GM23338 (cell line): ENCODE results near the gene NLRC5. TPM values are rescaled to one million over a fixed set of nuclear protein-coding genes. Genes with fewer than 3 reads are reported as not detected.

ENCODE experiments used
- ATAC-seq: fragments of 200-7000 bp; cut with Tn5 transposase; 3 replicates; pipeline ENCODE4 v1.9.1; 2020
- DNase-seq: peaks from one replicate; pipeline ENCODE4 v3.0.0-alpha.2; 2015; ENCODE audit warnings: low spot score
- H2AFZ ChIP-seq: fragments of 200-600 bp; sonication (generic); 2 replicates; pipeline ENCODE4 v1.8.0; 2016; ENCODE audit warnings: antibody characterized with exemption, mild to moderate bottlenecking, moderate library complexity
- H3F3A ChIP-seq: fragments of 200-600 bp; sonication (generic); replicated peaks from 2 replicates; pipeline ENCODE4 v1.8.0; 2017; ENCODE audit warnings: antibody characterized with exemption, mixed run types, low read depth
- H3K27ac ChIP-seq: fragments of 200-600 bp; sonication (generic); 2 replicates; pipeline ENCODE4 v1.6.1; 2016; ENCODE audit warnings: low read depth
- H3K27me3 ChIP-seq: fragments of 200-600 bp; sonication (generic); 2 replicates; pipeline ENCODE4 v1.8.0; 2016; ENCODE audit warnings: mild to moderate bottlenecking, mixed run types, moderate library complexity; ENCODE audit not compliant: insufficient read depth
- H3K36me3 ChIP-seq: fragments of 200-600 bp; sonication (generic); 2 replicates; pipeline ENCODE4 v1.8.0; 2016; ENCODE audit warnings: mild to moderate bottlenecking; ENCODE audit not compliant: insufficient read depth
- H3K4me1 ChIP-seq: fragments of 200-600 bp; sonication (generic); 2 replicates; pipeline ENCODE4 v1.8.0; 2016; ENCODE audit warnings: mild to moderate bottlenecking, moderate library complexity; ENCODE audit not compliant: insufficient read depth
- H3K4me2 ChIP-seq: fragments of 200-600 bp; sonication (generic); 2 replicates; pipeline ENCODE4 v1.7.1; 2017; ENCODE audit warnings: mixed run types
- H3K4me3 ChIP-seq: fragments of 200-600 bp; sonication (generic); 2 replicates; pipeline ENCODE4 v1.6.1; 2016; ENCODE audit warnings: mixed run types
- H3K79me2 ChIP-seq: fragments of 200-600 bp; sonication (generic); replicated peaks from 2 replicates; pipeline ENCODE4 v1.8.0; 2017; ENCODE audit warnings: mild to moderate bottlenecking; ENCODE audit not compliant: insufficient read depth
- H3K9me2 ChIP-seq: fragments of 200-600 bp; sonication (generic); 2 replicates; pipeline ENCODE4 v1.8.0; 2017; ENCODE audit not compliant: insufficient read depth
- H4K20me1 ChIP-seq: fragments of 200-600 bp; sonication (generic); replicated peaks from 2 replicates; pipeline ENCODE4 v1.8.0; 2017; ENCODE audit warnings: mild to moderate bottlenecking; ENCODE audit not compliant: insufficient read depth
- H3K27ac Mint-ChIP-seq: 2 replicates; pipeline ENCODE4 v1.8.0; 2020; ENCODE audit warnings: inconsistent platforms, mild to moderate bottlenecking, moderate library complexity, mixed read lengths
- H3K27me3 Mint-ChIP-seq: 3 replicates; pipeline ENCODE4 v1.8.0; 2022; ENCODE audit warnings: low read depth, mild to moderate bottlenecking, moderate library complexity, mixed read lengths, inconsistent platforms; ENCODE audit not compliant: insufficient read depth, poor library complexity
- H3K36me3 Mint-ChIP-seq: 3 replicates; pipeline ENCODE4 v1.8.0; 2021; ENCODE audit warnings: low read depth, mild to moderate bottlenecking, inconsistent platforms, moderate library complexity, mixed read lengths
- H3K4me1 Mint-ChIP-seq: 3 replicates; pipeline ENCODE4 v1.8.0; 2020; ENCODE audit warnings: mild to moderate bottlenecking, inconsistent platforms, mixed read lengths
- H3K4me3 Mint-ChIP-seq: 3 replicates; pipeline ENCODE4 v1.8.0; 2021; ENCODE audit warnings: moderate library complexity, mild to moderate bottlenecking, inconsistent platforms, mixed read lengths
- H3K9me3 Mint-ChIP-seq: 3 replicates; pipeline ENCODE4 v1.8.0; 2020; ENCODE audit warnings: moderate library complexity, mild to moderate bottlenecking, inconsistent platforms, mixed read lengths
- CREB1 ChIP-seq: fragments of 250-450 bp; sonication (Bioruptor Pico); IDR thresholded peaks from 2 replicates; pipeline ENCODE4 v1.5.0; 2020; ENCODE audit warnings: low read depth, mild to moderate bottlenecking, moderate library complexity
- EZH2 ChIP-seq: fragments of 200-600 bp; sonication (generic); IDR thresholded peaks from one replicate; pipeline ENCODE4 v1.8.0; 2017; ENCODE audit warnings: antibody characterized with exemption, mild to moderate bottlenecking, low read depth; ENCODE audit not compliant: unreplicated experiment
- JUNB ChIP-seq: IDR thresholded peaks from one replicate; pipeline ENCODE4 v1.6.1; 2016; ENCODE audit warnings: antibody characterized with exemption; ENCODE audit not compliant: unreplicated experiment
- NANOG ChIP-seq: IDR thresholded peaks from 2 replicates; pipeline ENCODE4 v1.6.1; 2016; ENCODE audit warnings: antibody characterized with exemption, borderline replicate concordance
- POLR2AphosphoS5 ChIP-seq: IDR thresholded peaks from 2 replicates; pipeline ENCODE4 v1.6.1; 2016; ENCODE audit warnings: antibody characterized with exemption, low read depth
- STAT1 ChIP-seq: IDR thresholded peaks from one replicate; pipeline ENCODE4 v1.6.1; 2016; ENCODE audit warnings: antibody characterized with exemption; ENCODE audit not compliant: unreplicated experiment
- ZNF114 ChIP-seq: fragments of 250-450 bp; sonication (Bioruptor Pico); IDR thresholded peaks from 2 replicates; pipeline ENCODE4 v1.5.0; 2020; ENCODE audit warnings: mild to moderate bottlenecking, moderate library complexity
- polyA plus RNA-seq: library from polyadenylated mRNA; unstranded; fragments of >200 nt; fragmentation: Nextera tagmentation; extraction: Ambion mirVana; gene quantifications from 2 replicates; pipeline ENCODE4 v1.2.1, GENCODE V29; 2016
- total RNA-seq: library from RNA; depleted of rRNA; stranded (reverse); fragments of >200 nt; shearing (Covaris generic); gene quantifications from 2 replicates; pipeline ENCODE4 v1.2.3, GENCODE V29; 2014
- TF ChIP-seq, protein P1 (sequence below): IDR thresholded peaks from one replicate; pipeline ENCODE4 v1.6.1; 2018; ENCODE audit warnings: antibody characterized with exemption; ENCODE audit not compliant: unreplicated experiment
- TF ChIP-seq, protein P2 (sequence below), 2 experiments: fragments of 200-600 bp in 1 of 2; sonication (generic) in 1 of 2; conservative IDR thresholded peaks; 2 replicates each; pipeline versions ENCODE4 v1.5.1 to v1.6.1; 2016 to 2017; ENCODE audit warnings: antibody characterized with exemption in 2 of 2, low read depth in 2 of 2, mild to moderate bottlenecking in 2 of 2, moderate library complexity in 1 of 2
- TF ChIP-seq, protein P3 (sequence below): fragments of 250-450 bp; sonication (Bioruptor Pico); IDR thresholded peaks from 2 replicates; pipeline ENCODE4 v1.5.0; 2020; ENCODE audit warnings: mild to moderate bottlenecking, moderate library complexity

NLRC5 gene
- total and polyA plus RNA-seq, 2 experiments from 2014 or later, result 2.3 to 3.9 TPM

DNA sequence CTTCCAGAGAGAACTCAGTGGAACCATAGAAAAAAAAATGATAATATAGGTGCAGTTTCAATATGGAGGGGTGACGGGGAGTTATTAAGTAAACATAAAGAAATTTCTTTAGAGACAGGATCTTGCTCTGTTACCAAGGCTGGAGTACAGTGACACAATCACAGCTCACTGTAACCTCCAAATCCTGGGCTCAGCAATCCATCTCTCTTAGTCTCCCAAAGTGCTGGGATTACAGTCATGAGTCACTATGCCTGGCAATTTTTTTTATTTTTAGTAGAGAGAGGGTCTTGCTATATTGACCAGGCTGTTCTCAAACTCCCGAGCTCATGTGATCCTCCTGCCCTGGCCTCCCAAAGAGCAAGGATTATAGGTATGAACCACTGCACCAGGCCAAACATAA, 48.8 kb downstream of the NLRC5 start:
- Mint-ChIP-seq H3K4me3 (no peak overlapping the region), H3K36me3 (peaks cover 7% of the 10 kb centered on the region; the same call in 2 of the 3 replicates), H3K27me3 (peaks cover 11% of the 10 kb centered on the region), H3K9me3 (peaks cover 7% of the 10 kb centered on the region; the same call in 1 of the 3 replicates), H3K27ac (no peak overlapping the region), H3K4me1 (peaks cover 7% of the 10 kb centered on the region; the same call in 2 of the 3 replicates)
- Histone ChIP-seq H2AFZ (no peak overlapping the region), H3F3A (no peaks in the 10 kb centered on the region), H3K4me3 (no peak overlapping the region), H3K79me2 (no peaks in the 10 kb centered on the region), H3K27ac (no peak overlapping the region), H3K36me3 (no peaks in the 10 kb centered on the region), H4K20me1 (no peaks in the 10 kb centered on the region), H3K4me2 (no peak overlapping the region), H3K9me2 (no peaks in the 10 kb centered on the region), H3K4me1 (no peaks in the 10 kb centered on the region), H3K27me3 (no peaks in the 10 kb centered on the region)
- DNase-seq (no peak), ATAC-seq (no peak)
- TF ChIP-seq, protein P1, sequence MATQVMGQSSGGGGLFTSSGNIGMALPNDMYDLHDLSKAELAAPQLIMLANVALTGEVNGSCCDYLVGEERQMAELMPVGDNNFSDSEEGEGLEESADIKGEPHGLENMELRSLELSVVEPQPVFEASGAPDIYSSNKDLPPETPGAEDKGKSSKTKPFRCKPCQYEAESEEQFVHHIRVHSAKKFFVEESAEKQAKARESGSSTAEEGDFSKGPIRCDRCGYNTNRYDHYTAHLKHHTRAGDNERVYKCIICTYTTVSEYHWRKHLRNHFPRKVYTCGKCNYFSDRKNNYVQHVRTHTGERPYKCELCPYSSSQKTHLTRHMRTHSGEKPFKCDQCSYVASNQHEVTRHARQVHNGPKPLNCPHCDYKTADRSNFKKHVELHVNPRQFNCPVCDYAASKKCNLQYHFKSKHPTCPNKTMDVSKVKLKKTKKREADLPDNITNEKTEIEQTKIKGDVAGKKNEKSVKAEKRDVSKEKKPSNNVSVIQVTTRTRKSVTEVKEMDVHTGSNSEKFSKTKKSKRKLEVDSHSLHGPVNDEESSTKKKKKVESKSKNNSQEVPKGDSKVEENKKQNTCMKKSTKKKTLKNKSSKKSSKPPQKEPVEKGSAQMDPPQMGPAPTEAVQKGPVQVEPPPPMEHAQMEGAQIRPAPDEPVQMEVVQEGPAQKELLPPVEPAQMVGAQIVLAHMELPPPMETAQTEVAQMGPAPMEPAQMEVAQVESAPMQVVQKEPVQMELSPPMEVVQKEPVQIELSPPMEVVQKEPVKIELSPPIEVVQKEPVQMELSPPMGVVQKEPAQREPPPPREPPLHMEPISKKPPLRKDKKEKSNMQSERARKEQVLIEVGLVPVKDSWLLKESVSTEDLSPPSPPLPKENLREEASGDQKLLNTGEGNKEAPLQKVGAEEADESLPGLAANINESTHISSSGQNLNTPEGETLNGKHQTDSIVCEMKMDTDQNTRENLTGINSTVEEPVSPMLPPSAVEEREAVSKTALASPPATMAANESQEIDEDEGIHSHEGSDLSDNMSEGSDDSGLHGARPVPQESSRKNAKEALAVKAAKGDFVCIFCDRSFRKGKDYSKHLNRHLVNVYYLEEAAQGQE, result no peak
- TF ChIP-seq, protein P2, sequence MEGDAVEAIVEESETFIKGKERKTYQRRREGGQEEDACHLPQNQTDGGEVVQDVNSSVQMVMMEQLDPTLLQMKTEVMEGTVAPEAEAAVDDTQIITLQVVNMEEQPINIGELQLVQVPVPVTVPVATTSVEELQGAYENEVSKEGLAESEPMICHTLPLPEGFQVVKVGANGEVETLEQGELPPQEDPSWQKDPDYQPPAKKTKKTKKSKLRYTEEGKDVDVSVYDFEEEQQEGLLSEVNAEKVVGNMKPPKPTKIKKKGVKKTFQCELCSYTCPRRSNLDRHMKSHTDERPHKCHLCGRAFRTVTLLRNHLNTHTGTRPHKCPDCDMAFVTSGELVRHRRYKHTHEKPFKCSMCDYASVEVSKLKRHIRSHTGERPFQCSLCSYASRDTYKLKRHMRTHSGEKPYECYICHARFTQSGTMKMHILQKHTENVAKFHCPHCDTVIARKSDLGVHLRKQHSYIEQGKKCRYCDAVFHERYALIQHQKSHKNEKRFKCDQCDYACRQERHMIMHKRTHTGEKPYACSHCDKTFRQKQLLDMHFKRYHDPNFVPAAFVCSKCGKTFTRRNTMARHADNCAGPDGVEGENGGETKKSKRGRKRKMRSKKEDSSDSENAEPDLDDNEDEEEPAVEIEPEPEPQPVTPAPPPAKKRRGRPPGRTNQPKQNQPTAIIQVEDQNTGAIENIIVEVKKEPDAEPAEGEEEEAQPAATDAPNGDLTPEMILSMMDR (conservative IDR thresholded peaks at IDR 0.05; ENCODE audit: low read depth in 2 of 2), result no peak
- no peak for TF ChIP-seq CREB1 (CRISPR knock-in tag)

DNA sequence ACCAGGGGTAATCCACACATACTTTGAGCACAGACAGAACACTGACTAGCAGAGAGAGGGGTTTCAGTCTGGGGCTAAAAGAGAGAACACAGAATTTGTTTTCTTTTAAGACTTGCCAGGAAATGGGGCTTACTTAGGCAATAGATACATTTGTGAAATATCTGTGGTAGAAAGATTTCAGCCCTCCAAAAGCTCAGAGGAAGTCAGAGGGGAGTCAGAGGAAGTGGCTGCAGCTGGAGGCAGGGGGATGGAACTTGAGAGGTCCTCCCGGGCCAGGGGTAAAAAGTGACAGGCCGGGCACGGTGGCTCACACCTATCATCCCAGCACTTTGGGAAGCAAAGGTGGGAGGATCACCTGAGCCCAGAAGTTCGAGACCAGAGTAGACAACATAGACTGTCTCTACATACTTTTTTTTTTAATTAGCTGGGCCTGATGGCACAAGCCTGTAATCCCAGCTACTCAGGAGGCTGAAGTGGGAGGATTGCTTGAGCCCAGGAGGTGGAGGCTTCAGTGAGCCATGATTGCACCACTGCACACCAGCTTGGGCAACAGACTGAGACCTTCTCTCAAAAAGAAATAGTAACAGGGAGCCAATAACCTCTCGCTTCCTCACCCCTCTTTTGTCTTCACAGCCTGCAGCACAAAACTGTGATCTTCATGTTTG, 49.9 kb downstream of the NLRC5 start:
- peaks cover 7% of the 10 kb centered on the region; the same call in 2 of the 3 replicates for H3K4me1 Mint-ChIP-seq
- Histone ChIP-seq H3K9me2 (no peaks in the 10 kb centered on the region), H3K36me3 (no peaks in the 10 kb centered on the region), H2AFZ (no peak overlapping the region), H3K4me3 (no peak overlapping the region), H3K4me1 (no peaks in the 10 kb centered on the region), H4K20me1 (no peaks in the 10 kb centered on the region), H3K4me2 (no peak overlapping the region), H3K79me2 (no peaks in the 10 kb centered on the region), H3K27me3 (no peaks in the 10 kb centered on the region), H3F3A (no peaks in the 10 kb centered on the region), H3K27ac (no peak overlapping the region)
- H3K36me3 Mint-ChIP-seq, result peaks cover 7% of the 10 kb centered on the region; the same call in 2 of the 3 replicates
- ATAC-seq, result no peak
- peaks cover 7% of the 10 kb centered on the region; the same call in 1 of the 3 replicates for H3K9me3 Mint-ChIP-seq
- H3K27me3 Mint-ChIP-seq, result peaks cover 16% of the 10 kb centered on the region
- no peak for DNase-seq
- H3K4me3 Mint-ChIP-seq, result no peak overlapping the region
- H3K27ac Mint-ChIP-seq, result no peak overlapping the region
- no peak for TF ChIP-seq STAT1
- no peak for TF ChIP-seq NANOG
- TF ChIP-seq POLR2AphosphoS5, result no peak
- no peak for TF ChIP-seq ZNF114 (CRISPR knock-in tag)
- TF ChIP-seq JUNB, result no peak
- no peak for TF ChIP-seq EZH2
- TF ChIP-seq, protein P3, sequence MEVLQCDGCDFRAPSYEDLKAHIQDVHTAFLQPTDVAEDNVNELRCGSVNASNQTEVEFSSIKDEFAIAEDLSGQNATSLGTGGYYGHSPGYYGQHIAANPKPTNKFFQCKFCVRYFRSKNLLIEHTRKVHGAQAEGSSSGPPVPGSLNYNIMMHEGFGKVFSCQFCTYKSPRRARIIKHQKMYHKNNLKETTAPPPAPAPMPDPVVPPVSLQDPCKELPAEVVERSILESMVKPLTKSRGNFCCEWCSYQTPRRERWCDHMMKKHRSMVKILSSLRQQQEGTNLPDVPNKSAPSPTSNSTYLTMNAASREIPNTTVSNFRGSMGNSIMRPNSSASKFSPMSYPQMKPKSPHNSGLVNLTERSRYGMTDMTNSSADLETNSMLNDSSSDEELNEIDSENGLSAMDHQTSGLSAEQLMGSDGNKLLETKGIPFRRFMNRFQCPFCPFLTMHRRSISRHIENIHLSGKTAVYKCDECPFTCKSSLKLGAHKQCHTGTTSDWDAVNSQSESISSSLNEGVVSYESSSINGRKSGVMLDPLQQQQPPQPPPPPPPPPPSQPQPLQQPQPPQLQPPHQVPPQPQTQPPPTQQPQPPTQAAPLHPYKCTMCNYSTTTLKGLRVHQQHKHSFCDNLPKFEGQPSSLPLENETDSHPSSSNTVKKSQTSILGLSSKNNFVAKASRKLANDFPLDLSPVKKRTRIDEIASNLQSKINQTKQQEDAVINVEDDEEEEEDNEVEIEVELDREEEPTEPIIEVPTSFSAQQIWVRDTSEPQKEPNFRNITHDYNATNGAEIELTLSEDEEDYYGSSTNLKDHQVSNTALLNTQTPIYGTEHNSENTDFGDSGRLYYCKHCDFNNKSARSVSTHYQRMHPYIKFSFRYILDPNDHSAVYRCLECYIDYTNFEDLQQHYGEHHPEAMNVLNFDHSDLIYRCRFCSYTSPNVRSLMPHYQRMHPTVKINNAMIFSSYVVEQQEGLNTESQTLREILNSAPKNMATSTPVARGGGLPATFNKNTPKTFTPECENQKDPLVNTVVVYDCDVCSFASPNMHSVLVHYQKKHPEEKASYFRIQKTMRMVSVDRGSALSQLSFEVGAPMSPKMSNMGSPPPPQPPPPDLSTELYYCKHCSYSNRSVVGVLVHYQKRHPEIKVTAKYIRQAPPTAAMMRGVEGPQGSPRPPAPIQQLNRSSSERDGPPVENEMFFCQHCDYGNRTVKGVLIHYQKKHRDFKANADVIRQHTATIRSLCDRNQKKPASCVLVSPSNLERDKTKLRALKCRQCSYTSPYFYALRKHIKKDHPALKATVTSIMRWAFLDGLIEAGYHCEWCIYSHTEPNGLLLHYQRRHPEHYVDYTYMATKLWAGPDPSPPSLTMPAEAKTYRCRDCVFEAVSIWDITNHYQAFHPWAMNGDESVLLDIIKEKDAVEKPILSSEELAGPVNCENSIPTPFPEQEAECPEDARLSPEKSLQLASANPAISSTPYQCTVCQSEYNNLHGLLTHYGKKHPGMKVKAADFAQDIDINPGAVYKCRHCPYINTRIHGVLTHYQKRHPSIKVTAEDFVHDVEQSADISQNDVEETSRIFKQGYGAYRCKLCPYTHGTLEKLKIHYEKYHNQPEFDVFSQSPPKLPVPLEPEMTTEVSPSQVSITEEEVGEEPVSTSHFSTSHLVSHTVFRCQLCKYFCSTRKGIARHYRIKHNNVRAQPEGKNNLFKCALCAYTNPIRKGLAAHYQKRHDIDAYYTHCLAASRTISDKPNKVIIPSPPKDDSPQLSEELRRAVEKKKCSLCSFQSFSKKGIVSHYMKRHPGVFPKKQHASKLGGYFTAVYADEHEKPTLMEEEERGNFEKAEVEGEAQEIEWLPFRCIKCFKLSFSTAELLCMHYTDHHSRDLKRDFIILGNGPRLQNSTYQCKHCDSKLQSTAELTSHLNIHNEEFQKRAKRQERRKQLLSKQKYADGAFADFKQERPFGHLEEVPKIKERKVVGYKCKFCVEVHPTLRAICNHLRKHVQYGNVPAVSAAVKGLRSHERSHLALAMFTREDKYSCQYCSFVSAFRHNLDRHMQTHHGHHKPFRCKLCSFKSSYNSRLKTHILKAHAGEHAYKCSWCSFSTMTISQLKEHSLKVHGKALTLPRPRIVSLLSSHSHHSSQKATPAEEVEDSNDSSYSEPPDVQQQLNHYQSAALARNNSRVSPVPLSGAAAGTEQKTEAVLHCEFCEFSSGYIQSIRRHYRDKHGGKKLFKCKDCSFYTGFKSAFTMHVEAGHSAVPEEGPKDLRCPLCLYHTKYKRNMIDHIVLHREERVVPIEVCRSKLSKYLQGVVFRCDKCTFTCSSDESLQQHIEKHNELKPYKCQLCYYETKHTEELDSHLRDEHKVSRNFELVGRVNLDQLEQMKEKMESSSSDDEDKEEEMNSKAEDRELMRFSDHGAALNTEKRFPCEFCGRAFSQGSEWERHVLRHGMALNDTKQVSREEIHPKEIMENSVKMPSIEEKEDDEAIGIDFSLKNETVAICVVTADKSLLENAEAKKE (CRISPR knock-in tag), result no peak
